ENCODE measurements around the gene TRAF3. TPM values are rescaled to one million over a fixed set of nuclear protein-coding genes. Genes with fewer than 3 reads are reported as not detected.

TRAF3 gene
- total RNA-seq, 2 donors from 2014 or later: 14.5 to 28.7 TPM

- Histone ChIP-seq H3K27me3 (replicated peaks; ENCODE audit: insufficient read depth) (no peaks in the 10 kb centered on the region), H3K4me1 (ENCODE audit: control insufficient read depth in 1 of 2, low read depth in 2 of 2) (peaks cover 17 to 20% of the 10 kb centered on the region in 2 donors), H3K9me3 (no peaks in the 10 kb centered on the region), H3K4me3 (no peak overlapping the region), H3K36me3 (no peaks in the 10 kb centered on the region), H3K27ac (no peak overlapping the region)
- TF ChIP-seq CTCF (IDR thresholded peaks at IDR 0.05): no peak
- ATAC-seq (ENCODE audit: insufficient number of reproducible peaks, low FRiP score, low read depth) (no peak), DNase-seq (ENCODE audit: low spot score) (no peak)
Measured at GRCh38 chr14:102779574-102780315, 2.5 kb downstream of the TRAF3 start.

- peaks cover 17 to 20% of the 10 kb centered on the region in 2 donors for H3K4me1 ChIP-seq (ENCODE audit: control insufficient read depth in 1 of 2, low read depth in 2 of 2)
- H3K27me3 ChIP-seq (replicated peaks; ENCODE audit: insufficient read depth): no peaks in the 10 kb centered on the region
- TF ChIP-seq CTCF (IDR thresholded peaks at IDR 0.05): no peak
- H3K36me3 ChIP-seq: no peaks in the 10 kb centered on the region
- ATAC-seq (ENCODE audit: insufficient number of reproducible peaks, low FRiP score, low read depth) (no peak), DNase-seq (ENCODE audit: low spot score) (no peak)
- H3K4me3 ChIP-seq: no peak overlapping the region
- H3K27ac ChIP-seq: no peak overlapping the region
- H3K9me3 ChIP-seq: no peaks in the 10 kb centered on the region
Measured at GRCh38 chr14:102781063-102781462, 3.8 kb downstream of the TRAF3 start.

GRCh38 chr14:102782974-102783373 is 5.7 kb downstream of the TRAF3 start:
- no peaks in the 10 kb centered on the region for H3K9me3 ChIP-seq
- H3K4me1 ChIP-seq (ENCODE audit: control insufficient read depth in 1 of 2, low read depth in 2 of 2): peaks cover 14 to 17% of the 10 kb centered on the region in 2 donors
- DNase-seq (ENCODE audit: low spot score) (no peak), ATAC-seq (ENCODE audit: insufficient number of reproducible peaks, low FRiP score, low read depth) (no peak)
- no peaks in the 10 kb centered on the region for H3K36me3 ChIP-seq
- no peaks in the 10 kb centered on the region for H3K27me3 ChIP-seq (replicated peaks; ENCODE audit: insufficient read depth)
- TF ChIP-seq CTCF (IDR thresholded peaks at IDR 0.05): no peak
- no peak overlapping the region for H3K4me3 ChIP-seq
- no peak overlapping the region for H3K27ac ChIP-seq

GRCh38 chr14:102784892-102785594 is 7.8 kb downstream of the TRAF3 start:
- no peaks in the 10 kb centered on the region for H3K9me3 ChIP-seq
- H3K27me3 ChIP-seq (replicated peaks; ENCODE audit: insufficient read depth): no peaks in the 10 kb centered on the region
- H3K4me3 ChIP-seq: no peak overlapping the region
- no peaks in the 10 kb centered on the region for H3K36me3 ChIP-seq
- DNase-seq (ENCODE audit: low spot score): no peak
- H3K27ac ChIP-seq: no peak overlapping the region
- TF ChIP-seq CTCF (IDR thresholded peaks at IDR 0.05): no peak
- no peak for ATAC-seq (ENCODE audit: insufficient number of reproducible peaks, low FRiP score, low read depth)
- peaks cover 0 to 3% of the 10 kb centered on the region in 2 donors for H3K4me1 ChIP-seq (ENCODE audit: control insufficient read depth in 1 of 2, low read depth in 2 of 2)

GRCh38 chr14:102785595-102785963 is 8.3 kb downstream of the TRAF3 start:
- H3K9me3 ChIP-seq: no peaks in the 10 kb centered on the region
- H3K4me3 ChIP-seq: no peak overlapping the region
- no peak for DNase-seq (ENCODE audit: low spot score)
- H3K4me1 ChIP-seq (ENCODE audit: control insufficient read depth in 1 of 2, low read depth in 2 of 2): no peaks in the 10 kb centered on the region
- H3K36me3 ChIP-seq: no peaks in the 10 kb centered on the region
- TF ChIP-seq CTCF (IDR thresholded peaks at IDR 0.05): no peak
- H3K27me3 ChIP-seq (replicated peaks; ENCODE audit: insufficient read depth): no peaks in the 10 kb centered on the region
- no peak for ATAC-seq (ENCODE audit: insufficient number of reproducible peaks, low FRiP score, low read depth)
- H3K27ac ChIP-seq: no peak overlapping the region
